GM21529 (cell line): ENCODE data around the gene CASP8AP2.
"Not testable (repeated sequence)": the region's sequence is repeated elsewhere in the genome, so short reads cannot be mapped to it uniquely, and the experiment has no call there.

Experiments used
- ATAC-seq: cut with Tn5 transposase; IDR thresholded peaks from one replicate; pipeline ENCODE4 v1.9.1; 2021; ENCODE audit not compliant: unreplicated experiment

The CASP8AP2 gene

DNA sequence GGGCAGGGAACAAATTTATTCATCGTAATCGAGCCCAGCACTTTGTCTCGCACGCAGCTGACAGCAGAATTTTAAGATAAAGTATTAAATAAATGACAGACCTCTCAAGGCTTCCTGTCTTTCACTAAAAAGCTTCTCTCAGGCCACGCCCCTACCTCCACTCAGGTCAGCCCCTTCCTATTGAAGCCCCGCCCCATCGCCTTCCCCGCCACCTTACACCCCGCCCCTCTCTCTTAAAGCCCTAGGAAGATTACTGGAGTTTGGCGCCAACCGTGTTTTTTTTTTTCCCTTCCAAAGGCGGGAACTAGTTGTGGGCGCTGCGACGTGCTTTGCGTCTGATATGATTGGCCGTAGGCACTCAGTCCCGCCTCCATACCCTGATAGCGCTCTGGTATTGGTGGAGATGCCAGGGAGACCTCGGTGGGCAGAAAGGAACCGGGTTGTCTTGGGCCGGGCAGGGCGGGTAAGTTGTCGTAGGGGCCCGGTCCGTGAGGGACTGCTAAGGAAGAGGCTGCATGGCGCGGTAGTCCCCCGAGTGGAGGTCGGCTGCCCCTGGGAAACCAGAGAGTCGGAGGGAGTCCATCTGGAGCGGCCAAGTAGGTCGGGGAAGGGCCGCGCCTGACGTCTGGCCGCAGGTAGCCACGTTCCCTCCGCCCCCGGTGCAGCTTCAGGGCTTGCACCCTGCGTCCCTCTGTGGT is at the start of gene CASP8AP2:
TSS of gene CASP8AP2 (plus strand) at position 409 of the 698 bp plus-strand sequence.
- peak; percentile 97 for ATAC-seq

- ATAC-seq: no peak
Observed at GRCh38 chr6:89781070-89782034, 48.3 kb upstream of the CASP8AP2 start.

GRCh38 chr6:89782222-89782621 is 47.5 kb upstream of the CASP8AP2 start:
- no peak for ATAC-seq

DNA sequence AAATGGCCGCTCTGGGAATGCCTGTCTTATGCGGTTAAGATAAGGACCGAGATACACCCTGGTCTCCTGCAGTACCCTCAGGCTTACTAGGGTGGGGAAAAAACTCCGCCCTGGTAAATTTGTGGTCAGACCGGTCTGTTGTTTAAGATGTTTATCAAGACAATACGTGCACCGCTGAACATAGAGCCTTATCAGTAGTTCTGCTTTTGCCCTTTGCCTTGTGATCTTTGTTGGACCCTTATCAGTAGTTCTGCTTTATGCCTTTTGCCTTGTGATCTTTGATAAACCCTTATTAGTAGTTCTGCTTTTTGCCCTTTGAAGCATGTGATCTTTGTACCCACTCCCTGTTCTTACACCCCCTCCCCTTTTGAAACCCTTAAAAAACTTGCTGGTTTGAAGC is 46.4 kb upstream of the CASP8AP2 start:
- not testable (repeated sequence) for ATAC-seq

DNA sequence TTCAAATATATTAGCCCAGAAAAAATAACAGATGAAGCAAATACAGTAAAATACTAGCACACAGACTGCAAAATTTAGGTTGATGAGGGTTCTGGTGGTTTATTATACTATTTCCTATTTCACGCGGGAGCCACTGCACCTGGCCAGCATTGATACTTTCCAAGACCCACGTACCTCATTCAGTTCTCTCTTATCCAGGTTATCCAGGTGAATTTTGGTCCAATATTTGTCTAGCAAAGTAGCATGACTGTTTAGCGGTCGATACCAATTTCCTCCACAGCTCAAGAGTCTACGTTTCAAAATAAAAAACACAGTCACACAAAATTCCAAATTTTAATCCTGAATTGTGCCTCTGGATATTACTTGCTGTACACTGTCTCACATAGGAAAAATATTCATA is 44.8 kb upstream of the CASP8AP2 start:
- ATAC-seq: no peak

- ATAC-seq: no peak
Observed at GRCh38 chr6:89786970-89787369, 42.7 kb upstream of the CASP8AP2 start.

- ATAC-seq: no peak
Observed at GRCh38 chr6:89787660-89788328, 41.9 kb upstream of the CASP8AP2 start.

DNA sequence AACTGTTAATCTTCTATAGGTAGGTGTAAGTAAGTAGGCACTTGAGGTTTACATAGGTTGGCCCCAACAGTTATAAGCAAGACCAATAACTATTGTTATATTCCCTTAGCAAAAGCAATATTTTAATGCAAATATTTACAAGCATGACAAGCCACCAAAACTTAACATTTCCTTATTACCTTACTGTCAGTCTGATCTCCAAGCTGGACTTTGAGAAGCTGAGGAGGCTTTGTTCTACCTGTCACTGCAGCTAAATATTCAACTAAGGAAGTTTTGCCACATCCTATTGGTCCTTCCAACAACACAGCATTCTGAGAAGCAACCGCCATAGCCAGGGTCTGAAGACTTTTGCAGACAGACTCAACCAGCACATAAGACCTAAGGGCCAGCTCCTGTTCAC is 39.7 kb upstream of the CASP8AP2 start:
- no peak for ATAC-seq

DNA sequence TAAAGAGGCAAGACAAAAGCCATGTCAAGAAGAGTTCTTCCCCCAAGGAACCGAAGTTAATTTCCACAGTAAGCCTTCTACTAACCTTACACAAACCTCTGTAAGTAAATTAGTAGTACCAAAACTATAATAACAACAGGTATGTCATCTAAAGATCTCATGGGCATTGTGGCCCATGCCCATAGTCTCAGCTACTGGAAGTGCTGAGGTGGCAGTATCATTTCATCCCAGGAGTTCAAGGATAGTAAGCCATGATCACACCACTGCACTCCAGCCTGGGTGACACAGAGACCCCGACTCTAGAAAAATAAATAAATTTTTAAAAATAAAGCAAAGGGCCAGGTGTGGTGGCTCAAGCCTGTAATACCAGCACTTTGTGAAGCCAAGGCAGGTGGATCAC is 39.3 kb upstream of the CASP8AP2 start:
- ATAC-seq: no peak

- peak; percentile 81 for ATAC-seq
Observed at GRCh38 chr6:89792881-89793280, 36.8 kb upstream of the CASP8AP2 start.

DNA sequence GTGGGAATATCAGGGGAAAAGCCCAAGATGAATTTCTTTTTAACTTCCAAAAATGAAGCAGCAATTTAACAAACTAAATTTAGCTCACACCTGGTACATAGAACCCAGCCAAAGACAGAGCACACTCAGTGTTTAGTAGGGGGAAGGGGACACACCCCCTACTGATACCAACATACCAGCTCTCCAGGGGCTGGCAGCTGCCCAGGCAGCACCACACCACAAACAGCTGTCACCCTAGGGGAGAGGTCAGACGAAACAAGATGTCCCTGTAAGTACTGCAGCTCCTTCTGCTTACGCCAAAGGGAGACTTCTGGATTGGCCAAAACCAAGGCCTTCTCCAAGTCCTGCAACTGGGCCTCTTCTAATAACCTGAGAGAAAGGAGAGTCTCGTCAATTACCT is 36.1 kb upstream of the CASP8AP2 start:
- no peak for ATAC-seq

GRCh38 chr6:89794324-89794723 is 35.4 kb upstream of the CASP8AP2 start:
- no peak for ATAC-seq

GRCh38 chr6:89797317-89797716 is 32.4 kb upstream of the CASP8AP2 start:
- no peak for ATAC-seq

- ATAC-seq: no peak
Observed at GRCh38 chr6:89799096-89799495, 30.6 kb upstream of the CASP8AP2 start.

DNA sequence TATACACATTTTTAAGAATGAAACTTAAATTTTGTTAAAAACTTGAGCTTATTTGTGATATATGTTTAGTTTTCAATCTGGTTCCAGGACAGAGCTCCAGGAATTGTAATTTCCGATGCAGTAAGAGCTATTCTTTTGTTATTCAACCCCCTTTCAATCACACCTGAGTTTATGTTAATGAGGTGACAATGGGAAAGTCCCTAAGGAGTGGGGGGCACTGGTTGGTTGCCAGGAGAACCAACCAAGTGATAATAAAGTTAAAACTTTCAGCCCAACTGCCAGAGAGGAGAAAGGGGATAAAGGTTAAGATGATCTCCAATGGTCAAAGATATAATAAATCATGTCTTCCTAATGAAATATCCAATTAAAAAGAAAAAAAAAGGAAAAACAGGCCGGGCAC is 29.9 kb upstream of the CASP8AP2 start:
- no peak for ATAC-seq

DNA sequence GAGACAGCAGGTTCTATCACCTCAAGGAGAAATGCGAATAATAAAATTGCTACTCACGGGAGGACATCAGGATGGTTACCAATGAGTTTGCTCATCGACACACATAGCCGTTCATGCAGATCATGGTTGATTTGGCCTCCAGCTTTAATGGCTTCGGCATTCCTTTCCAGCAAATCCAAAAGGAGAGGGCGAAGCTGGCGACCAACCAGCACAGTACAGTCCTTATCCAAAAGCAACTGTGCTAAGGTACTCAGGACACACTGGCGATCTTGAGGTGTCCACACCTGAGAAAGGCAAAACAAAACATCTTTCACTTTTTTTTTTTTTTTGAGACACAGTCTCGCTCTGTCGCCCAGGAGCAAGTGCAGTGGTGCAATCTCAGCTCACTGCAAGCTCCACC is 26.4 kb upstream of the CASP8AP2 start:
- ATAC-seq: no peak

DNA sequence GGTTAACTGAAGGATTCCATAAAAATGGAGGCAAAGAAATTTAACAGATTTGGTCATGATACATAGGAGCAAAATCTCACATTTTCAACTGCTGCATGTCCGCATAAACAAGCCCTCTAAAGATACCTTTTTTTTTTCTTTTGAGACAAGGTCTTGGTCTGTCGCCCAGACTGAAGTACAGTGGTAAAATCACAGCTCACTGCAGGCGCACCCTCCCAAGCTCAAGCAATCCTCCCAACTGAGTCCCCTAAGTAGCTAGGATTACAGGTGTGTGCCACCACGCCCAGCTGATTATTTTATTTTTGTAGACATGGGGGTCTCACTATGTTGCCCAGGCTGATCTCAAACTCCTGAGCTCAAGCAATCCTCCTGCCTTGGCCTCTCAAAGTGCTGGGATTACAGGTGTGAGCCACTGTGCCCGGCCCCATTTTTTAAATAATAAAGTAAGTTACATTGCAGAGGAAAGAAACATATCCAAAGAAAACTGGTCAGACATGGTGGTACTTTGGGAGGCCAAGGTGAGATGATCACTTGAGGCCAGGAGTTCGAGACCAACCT is 23.8 kb upstream of the CASP8AP2 start:
- ATAC-seq: no peak

GRCh38 chr6:89807581-89807980 is 22.1 kb upstream of the CASP8AP2 start:
- no peak for ATAC-seq

DNA sequence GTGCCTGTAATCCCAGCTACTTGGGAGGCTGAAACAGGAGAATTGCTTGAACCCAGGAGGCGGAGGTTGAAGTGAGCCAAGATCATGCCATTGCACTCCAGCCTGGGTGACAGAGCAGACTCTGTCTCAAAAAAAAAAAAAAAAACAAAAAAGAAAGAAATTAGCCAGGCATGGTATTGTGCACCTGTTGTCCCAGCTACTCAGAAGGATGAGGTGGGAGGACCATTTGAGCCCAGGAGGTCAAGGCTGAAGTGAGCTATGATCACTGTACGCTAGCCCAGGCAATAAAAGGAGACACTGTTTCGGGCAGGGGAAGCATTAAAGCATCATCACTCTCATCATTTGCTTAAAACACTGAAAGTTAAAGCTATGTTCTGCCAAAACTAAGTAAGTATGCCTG is 16.3 kb upstream of the CASP8AP2 start:
- not testable (repeated sequence) for ATAC-seq

DNA sequence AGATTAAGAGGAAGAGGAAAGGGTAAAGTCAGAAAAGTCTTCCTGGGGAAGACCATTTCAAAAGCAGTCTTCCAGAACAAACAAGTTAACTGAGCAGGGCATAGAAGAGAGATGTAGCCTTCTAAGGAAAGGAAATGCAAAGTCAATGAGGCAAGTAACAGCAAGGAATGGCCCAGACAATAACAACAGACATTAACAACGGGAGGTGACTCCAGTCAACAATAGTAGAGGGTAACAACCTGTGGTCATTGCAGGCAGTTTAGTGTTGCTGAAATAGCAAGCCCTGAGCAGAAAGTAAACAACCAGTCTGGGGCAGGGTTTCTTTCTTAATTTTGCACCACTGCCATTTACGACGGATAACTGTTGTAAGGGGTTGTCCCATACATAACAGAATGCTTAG is 12.2 kb upstream of the CASP8AP2 start:
- no peak for ATAC-seq

DNA sequence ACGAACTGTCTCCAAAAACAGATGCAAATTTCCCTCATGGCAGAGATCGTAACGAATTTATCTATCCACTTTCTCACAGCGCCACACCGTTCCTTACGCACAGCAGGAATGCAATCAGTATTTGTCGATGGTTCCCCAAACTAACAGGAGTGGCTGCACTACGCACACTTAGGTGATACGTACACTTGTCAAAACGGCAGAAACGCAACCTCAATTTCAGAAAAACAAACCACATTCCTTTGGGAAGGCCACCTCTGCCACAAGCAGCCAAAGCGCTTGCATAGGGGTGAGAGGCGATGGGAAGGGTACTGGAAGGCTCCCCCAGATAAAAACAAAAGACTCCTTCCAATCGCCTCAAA is 10.7 kb upstream of the CASP8AP2 start:
- ATAC-seq: peak; percentile 32
